Fibroblast of lung (primary cell): ENCODE data around the gene CCDC187. TPM values are rescaled to one million over a fixed set of nuclear protein-coding genes. Genes with fewer than 3 reads are reported as not detected.

ENCODE experiments used
- DNase-seq, 2 donors: peaks; one replicate each; pipeline versions ENCODE4 v3.0.0 to v3.0.0-alpha.2; 2010; ENCODE audit warnings: low read depth in 2 of 2
- H2AFZ ChIP-seq: 2 replicates; pipeline ENCODE4 v1.5.1; 2012; ENCODE audit warnings: low read length, control low read depth, inconsistent platforms
- H3K27ac ChIP-seq: 2 replicates; pipeline ENCODE4 v1.5.1; 2011; ENCODE audit warnings: low read length, control low read depth; ENCODE audit not compliant: insufficient read depth
- H3K27me3 ChIP-seq: 2 replicates; pipeline ENCODE4 v1.5.1; 2011; ENCODE audit warnings: mild to moderate bottlenecking, low read length; ENCODE audit not compliant: control insufficient read depth, insufficient read depth
- H3K36me3 ChIP-seq: 2 replicates; pipeline ENCODE4 v1.5.1; 2011; ENCODE audit warnings: low read length; ENCODE audit not compliant: control insufficient read depth, insufficient read depth
- H3K4me1 ChIP-seq: 2 replicates; pipeline ENCODE4 v1.5.1; 2011; ENCODE audit warnings: low read length; ENCODE audit not compliant: control insufficient read depth, insufficient read depth; ENCODE audit errors: extremely low read depth
- H3K4me2 ChIP-seq: 2 replicates; pipeline ENCODE4 v1.5.1; 2011; ENCODE audit warnings: low read length, control low read depth; ENCODE audit not compliant: insufficient read depth; ENCODE audit errors: extremely low read depth
- H3K4me3 ChIP-seq, 4 experiments: fragments of 200-600 bp in 1 of 4; sonication (generic) in 1 of 4; replicated peaks in 1 of 4; 2 replicates each; pipeline ENCODE4 v1.5.1; 2011 to 2016; ENCODE audit warnings: low read length in 4 of 4, low read depth in 3 of 4, mild to moderate bottlenecking in 3 of 4, control low read depth in 2 of 4, inconsistent platforms in 1 of 4, mixed read lengths in 1 of 4; ENCODE audit not compliant: insufficient read depth in 1 of 4; ENCODE audit errors: control extremely low read depth in 1 of 4
- H3K79me2 ChIP-seq: 2 replicates; pipeline ENCODE4 v1.5.1; 2012; ENCODE audit warnings: mild to moderate bottlenecking, low read length, inconsistent platforms; ENCODE audit not compliant: control insufficient read depth, insufficient read depth
- H3K9ac ChIP-seq: 2 replicates; pipeline ENCODE4 v1.5.1; 2011; ENCODE audit warnings: mild to moderate bottlenecking, low read length, control low read depth; ENCODE audit not compliant: insufficient read depth
- H3K9me3 ChIP-seq: 2 replicates; pipeline ENCODE4 v1.5.1; 2012; ENCODE audit warnings: low read depth, low read length; ENCODE audit not compliant: control insufficient read depth, insufficient read depth
- H4K20me1 ChIP-seq: 2 replicates; pipeline ENCODE4 v1.5.1; 2011; ENCODE audit warnings: low read length; ENCODE audit not compliant: control insufficient read depth, insufficient read depth; ENCODE audit errors: extremely low read depth
- CTCF ChIP-seq, 2 donors: IDR thresholded peaks in 1 of 2; conservative IDR thresholded peaks in 1 of 2; 1 replicate in 1 of 2; 2 replicates in 1 of 2; pipeline ENCODE4 v1.5.1; 2011 to 2012; ENCODE audit warnings: low read length in 2 of 2, control low read depth in 1 of 2, inconsistent platforms in 1 of 2, low read depth in 1 of 2, mild to moderate bottlenecking in 1 of 2
- EZH2 ChIP-seq: IDR thresholded peaks from 2 replicates; pipeline ENCODE4 v1.5.1; 2012; ENCODE audit warnings: low read length, control low read depth, mild to moderate bottlenecking; ENCODE audit errors: missing control alignments
- polyA plus RNA-seq, 2 donors: library from polyadenylated mRNA; depleted of rRNA in 1 of 2; stranded (reverse) in 1 of 2; unstranded in 1 of 2; fragments of >200 nt; gene quantifications; 2 replicates each; pipeline ENCODE4 v1.2.1, GENCODE V29; 2011 to 2012; ENCODE audit warnings: missing spikeins in 1 of 2
- total RNA-seq: library from RNA; depleted of rRNA; stranded (reverse); fragments of >200 nt; gene quantifications from 2 replicates; pipeline ENCODE4 v1.2.1, GENCODE V29; 2014

Gene CCDC187
- total and polyA plus RNA-seq, 2 donors (not counting 1 experiment from before 2014, with no cell fraction given) = not detected

- no peak overlapping the region for H2AFZ ChIP-seq
- no peaks in the 10 kb centered on the region for H3K9me3 ChIP-seq
- H3K79me2 ChIP-seq = peaks cover 47% of the 10 kb centered on the region
- peaks cover 4% of the 10 kb centered on the region for H3K4me1 ChIP-seq
- H3K27me3 ChIP-seq = no peaks in the 10 kb centered on the region
- TF ChIP-seq CTCF (conservative IDR thresholded peaks at IDR 0.05 in 1 of 2, IDR thresholded peaks at IDR 0.05 in 1 of 2; ENCODE audit: low read depth in 1 of 2, low read length in 2 of 2) = no peak
- TF ChIP-seq EZH2 = no peak
- no peaks in the 10 kb centered on the region for H4K20me1 ChIP-seq
- no peak overlapping the region for H3K27ac ChIP-seq
- no peak overlapping the region for H3K4me3 ChIP-seq
- H3K9ac ChIP-seq = no peak overlapping the region
- H3K4me2 ChIP-seq = no peak overlapping the region
- no peak for DNase-seq
- H3K36me3 ChIP-seq = peaks cover 41% of the 10 kb centered on the region
Observed at GRCh38 chr9:136334541-136334940, 30.6 kb upstream of the CCDC187 start.

DNA sequence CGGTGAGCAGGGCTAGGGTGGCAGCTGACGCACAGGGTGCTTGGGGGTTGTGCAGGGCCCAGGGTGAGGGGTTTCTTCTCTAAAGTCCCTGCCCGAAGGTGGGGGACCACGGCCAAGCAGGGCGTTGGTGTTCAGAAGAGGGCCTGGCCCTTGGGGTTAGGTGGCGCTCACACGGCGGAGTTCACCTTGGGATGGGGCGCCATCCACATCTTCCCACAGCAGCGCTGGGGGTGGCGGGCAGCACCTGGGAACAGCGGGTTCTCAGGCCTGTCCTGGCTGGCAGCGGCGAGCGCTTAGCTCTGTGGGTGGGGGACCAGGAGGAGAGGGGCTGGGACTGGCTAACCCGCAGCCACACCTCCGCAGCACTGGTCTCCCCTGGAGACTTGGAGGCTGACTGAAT lies 29.6 kb upstream of the CCDC187 start:
- Histone ChIP-seq H4K20me1 (no peaks in the 10 kb centered on the region), H3K27ac (no peak overlapping the region), H3K4me3 (no peak overlapping the region), H3K4me2 (no peak overlapping the region), H3K79me2 (peaks cover 57% of the 10 kb centered on the region), H3K36me3 (peaks cover 38% of the 10 kb centered on the region), H3K9ac (no peak overlapping the region), H2AFZ (no peak overlapping the region), H3K9me3 (no peaks in the 10 kb centered on the region), H3K27me3 (no peaks in the 10 kb centered on the region), H3K4me1 (peaks cover 10% of the 10 kb centered on the region)
- TF ChIP-seq CTCF (conservative IDR thresholded peaks at IDR 0.05 in 1 of 2, IDR thresholded peaks at IDR 0.05 in 1 of 2; ENCODE audit: low read depth in 1 of 2, low read length in 2 of 2) = no peak
- no peak for TF ChIP-seq EZH2
- no peak for DNase-seq

- no peak overlapping the region for H3K27ac ChIP-seq
- H3K79me2 ChIP-seq = peaks cover 62% of the 10 kb centered on the region
- peaks cover 33% of the 10 kb centered on the region for H3K36me3 ChIP-seq
- no peaks in the 10 kb centered on the region for H3K27me3 ChIP-seq
- TF ChIP-seq EZH2 (no peak), CTCF (conservative IDR thresholded peaks at IDR 0.05 in 1 of 2, IDR thresholded peaks at IDR 0.05 in 1 of 2; ENCODE audit: low read depth in 1 of 2, low read length in 2 of 2) (no peak)
- no peaks in the 10 kb centered on the region for H3K9me3 ChIP-seq
- H3K4me2 ChIP-seq = no peak overlapping the region
- no peaks in the 10 kb centered on the region for H4K20me1 ChIP-seq
- H3K9ac ChIP-seq = no peak overlapping the region
- peaks cover 10% of the 10 kb centered on the region for H3K4me1 ChIP-seq
- H3K4me3 ChIP-seq = no peak overlapping the region
- no peak for DNase-seq
- no peak overlapping the region for H2AFZ ChIP-seq
Observed at GRCh38 chr9:136333045-136333444, 29.2 kb upstream of the CCDC187 start.
